Endothelial cell of umbilical vein (primary cell): ENCODE measurements around the gene SLC6A7. TPM values are rescaled to one million over a fixed set of nuclear protein-coding genes. Genes with fewer than 3 reads are reported as not detected.

ENCODE experiments used
- BruUV-seq: library from RNA; stranded (reverse); fragments of 400-500 nt; replicated peaks from 2 replicates; lab custom pipeline; 2021; lab: Mats Ljungman, UMichigan
- CTCF ChIA-PET: fragments of 300-600, 350-600 bp; sonication (Branson Sonifier 250); formaldehyde crosslinking; loops from one replicate; lab custom pipeline; 2021; ENCODE audit warnings: antibody characterized with exemption, inconsistent platforms; lab: Charles Lee
- POLR2A ChIA-PET: fragments of 300-600, 350-600 bp; sonication (Branson Sonifier 250); formaldehyde crosslinking; loops from one replicate; lab custom pipeline; 2021; ENCODE audit warnings: antibody characterized with exemption, inconsistent platforms; lab: Charles Lee
- DNase-seq: peaks from one replicate; pipeline ENCODE4 v3.0.0-alpha.2; 2011; ENCODE audit warnings: low read depth, low spot score
- FAIRE-seq: peaks from 2 replicates; lab custom pipeline; 2011; peaks lifted over from hg19 to GRCh38; lab: Jason Lieb, UNC
- H2AFZ ChIP-seq: 2 replicates; pipeline ENCODE4 v1.6.0; 2012; ENCODE audit warnings: low read depth, low read length, control low read depth, inconsistent platforms
- H3K27ac ChIP-seq: 2 replicates; pipeline ENCODE4 v1.5.1; 2011; ENCODE audit warnings: low read depth, mild to moderate bottlenecking, control low read depth, low read length, moderate library complexity; ENCODE audit not compliant: insufficient read depth
- H3K27me3 ChIP-seq, 2 experiments: 2 replicates each; pipeline versions ENCODE4 v1.6.0 to v1.6.1; 2011; ENCODE audit warnings: low read length in 2 of 2, mixed read lengths in 1 of 2; ENCODE audit not compliant: control insufficient read depth in 2 of 2, insufficient read depth in 2 of 2
- H3K36me3 ChIP-seq, 2 experiments: 2 replicates in 1 of 2; 3 replicates in 1 of 2; pipeline ENCODE4 v1.5.1; 2011; ENCODE audit warnings: low read length in 2 of 2, mild to moderate bottlenecking in 1 of 2, moderate library complexity in 1 of 2; ENCODE audit not compliant: control insufficient read depth in 2 of 2, insufficient read depth in 2 of 2; ENCODE audit errors: extremely low read depth in 1 of 2
- H3K4me1 ChIP-seq: 3 replicates; pipeline ENCODE4 v1.5.1; 2011; ENCODE audit warnings: mild to moderate bottlenecking, low read length; ENCODE audit not compliant: control insufficient read depth, insufficient read depth; ENCODE audit errors: extremely low read depth
- H3K4me2 ChIP-seq: 2 replicates; pipeline ENCODE4 v1.6.1; 2011; ENCODE audit warnings: low read length, control low read depth, mixed read lengths; ENCODE audit not compliant: insufficient read depth
- H3K4me3 ChIP-seq, 3 experiments: fragments of 200-600 bp in 1 of 3; sonication (generic), shearing (Covaris generic) in 1 of 3; replicated peaks in 1 of 3; 2 replicates each; pipeline ENCODE4 v1.5.1; 2011 to 2016; ENCODE audit warnings: control low read depth in 3 of 3, low read length in 3 of 3, mild to moderate bottlenecking in 2 of 3, inconsistent platforms in 1 of 3, low read depth in 1 of 3, moderate library complexity in 1 of 3; ENCODE audit not compliant: insufficient read depth in 1 of 3
- H3K79me2 ChIP-seq: 2 replicates; pipeline ENCODE4 v1.6.0; 2012; ENCODE audit warnings: low read length, inconsistent platforms; ENCODE audit not compliant: control insufficient read depth, insufficient read depth
- H3K9ac ChIP-seq: replicated peaks from 2 replicates; pipeline ENCODE3; 2011; ENCODE audit warnings: low read length, control low read depth; ENCODE audit not compliant: insufficient read depth; ENCODE audit errors: extremely low read depth
- H3K9me1 ChIP-seq: replicated peaks from 3 replicates; pipeline ENCODE4 v1.6.0; 2011; ENCODE audit warnings: mild to moderate bottlenecking, low read length; ENCODE audit not compliant: control insufficient read depth, insufficient read depth; ENCODE audit errors: extremely low read depth
- H3K9me3 ChIP-seq: replicated peaks from 2 replicates; pipeline ENCODE4 v1.5.1; 2012; ENCODE audit warnings: low read length, inconsistent platforms; ENCODE audit not compliant: control insufficient read depth, insufficient read depth
- H4K20me1 ChIP-seq: replicated peaks from 2 replicates; pipeline ENCODE3; 2011; ENCODE audit warnings: mild to moderate bottlenecking, low read length; ENCODE audit not compliant: control insufficient read depth, insufficient read depth; ENCODE audit errors: extremely low read depth
- CTCF ChIP-seq, 2 donors: IDR thresholded peaks; 1 replicate in 1 of 2; 2 replicates in 1 of 2; pipeline ENCODE4 v1.5.1; 2011; ENCODE audit warnings: low read length in 2 of 2, mild to moderate bottlenecking in 2 of 2, moderate library complexity in 2 of 2, control low read depth in 1 of 2, inconsistent platforms in 1 of 2, low read depth in 1 of 2; ENCODE audit not compliant: insufficient read depth in 1 of 2; ENCODE audit errors: extremely low read depth in 1 of 2
- EZH2 ChIP-seq: IDR thresholded peaks from 2 replicates; pipeline ENCODE4 v1.6.1; 2012; ENCODE audit warnings: borderline replicate concordance, low read depth, mild to moderate bottlenecking, moderate library complexity, low read length, inconsistent platforms; ENCODE audit not compliant: severe bottlenecking
- FOS ChIP-seq: IDR thresholded peaks from 2 replicates; pipeline ENCODE4 v1.6.1; 2011; ENCODE audit warnings: mild to moderate bottlenecking, low read length, moderate library complexity, borderline replicate concordance; ENCODE audit not compliant: insufficient read depth
- GATA2 ChIP-seq: IDR thresholded peaks from 2 replicates; pipeline ENCODE4 v1.7.0; 2011; ENCODE audit warnings: low read depth, mild to moderate bottlenecking, moderate library complexity, mixed read lengths, low read length; ENCODE audit not compliant: insufficient read length, insufficient read depth
- JUN ChIP-seq: IDR thresholded peaks from 2 replicates; pipeline ENCODE4 v1.6.1; 2011; ENCODE audit warnings: borderline replicate concordance, low read depth; ENCODE audit not compliant: insufficient read length, insufficient read depth
- MYC ChIP-seq: IDR thresholded peaks from one replicate; pipeline ENCODE4 v1.6.1; 2011; ENCODE audit warnings: mild to moderate bottlenecking, low read depth, low read length
- POLR2A ChIP-seq: IDR thresholded peaks from 2 replicates; pipeline ENCODE4 v1.6.1; 2012; ENCODE audit warnings: low read depth, mild to moderate bottlenecking, control low read depth, low read length
- POLR2AphosphoS5 ChIP-seq: IDR thresholded peaks from 2 replicates; pipeline ENCODE4 v1.6.1; 2012; ENCODE audit warnings: low read depth, mild to moderate bottlenecking, control low read depth, low read length, moderate library complexity; ENCODE audit not compliant: insufficient read depth
- dilution Hi-C: fragments of 300-500 bp; cut with MboI; formaldehyde crosslinking; loops from one replicate; pipeline ENCODE4 v1.15.0; 2019; ENCODE audit warnings: low sequenced_read_pairs; ENCODE audit not compliant: extremely low pct_ligation_motif_present
- intact Hi-C: fragments of 100-400 bp; cut with micrococcal nuclease; formaldehyde crosslinking; loops from one replicate; pipeline ENCODE4 v1.10.0; 2022
- polyA plus RNA-seq, 4 experiments: library from polyadenylated mRNA; depleted of rRNA in 3 of 4; stranded (reverse) in 3 of 4; unstranded in 1 of 4; fragments of >200 nt; gene quantifications; 2 replicates each; pipeline versions ENCODE4 v1.2.1 to v1.2.3, GENCODE V29; 2011 to 2012; ENCODE audit warnings: missing spikeins in 1 of 4
- total RNA-seq: library from RNA; stranded (reverse); gene quantifications from 2 replicates; pipeline ENCODE4 v1.2.3, GENCODE V29; 2021
- TF ChIP-seq, protein P1 (sequence below): IDR thresholded peaks from 2 replicates; pipeline ENCODE4 v1.6.1; 2011; ENCODE audit not compliant: insufficient read depth, insufficient read length

SLC6A7 gene
- total and polyA plus RNA-seq, 2 donors (not counting 3 experiments of a cell fraction or from before 2014, with no cell fraction given) = not detected

DNA sequence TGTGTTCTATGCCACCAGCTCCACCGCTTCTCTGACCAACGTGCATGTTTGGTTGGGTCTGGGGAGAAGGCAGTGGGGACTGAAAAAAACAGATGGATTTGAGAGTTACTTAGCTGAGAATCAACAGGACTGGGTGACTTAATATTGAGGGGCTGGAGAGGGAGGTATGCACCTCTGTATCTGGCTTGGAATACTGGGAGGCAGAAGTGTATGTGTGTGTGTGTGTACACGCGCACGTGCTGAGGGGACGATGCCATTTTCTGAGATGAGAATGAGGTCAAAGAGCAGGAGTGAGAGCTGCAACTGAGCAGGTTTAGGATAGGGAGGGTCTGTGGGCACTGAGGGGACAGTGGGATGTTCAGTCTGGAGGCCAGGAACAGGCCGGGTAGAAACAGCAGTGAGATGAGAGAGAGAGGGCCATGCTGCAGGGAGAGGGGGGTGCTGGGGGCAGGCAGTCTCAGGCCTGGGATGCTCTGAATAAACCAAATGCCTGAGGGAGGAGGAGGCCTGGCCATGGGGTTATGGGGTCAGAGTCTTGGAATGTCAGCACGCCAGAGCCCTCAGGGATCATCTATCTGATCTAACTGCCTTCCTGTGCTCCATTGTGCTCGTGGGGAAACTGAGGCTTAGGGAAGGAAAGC lies 48.2 kb upstream of the SLC6A7 start:
- H3K4me3 ChIP-seq = no peak overlapping the region
- H3K27me3 ChIP-seq = no peaks in the 10 kb centered on the region
- H3K36me3 ChIP-seq = no peaks in the 10 kb centered on the region
- no peaks in the 10 kb centered on the region for H3K79me2 ChIP-seq
- TF ChIP-seq POLR2A (no peak), MYC (no peak), FOS (no peak), POLR2AphosphoS5 (no peak), GATA2 (no peak), JUN (no peak), CTCF (IDR thresholded peaks at IDR 0.05; ENCODE audit: extremely low read depth in 1 of 2, insufficient read depth in 1 of 2, low read depth in 1 of 2, low read length in 2 of 2) (no peak), EZH2 (no peak)
- TF ChIP-seq, protein P1, sequence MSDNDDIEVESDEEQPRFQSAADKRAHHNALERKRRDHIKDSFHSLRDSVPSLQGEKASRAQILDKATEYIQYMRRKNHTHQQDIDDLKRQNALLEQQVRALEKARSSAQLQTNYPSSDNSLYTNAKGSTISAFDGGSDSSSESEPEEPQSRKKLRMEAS = no peak
- no peak for DNase-seq
- dilution Hi-C loops = no loop called here
- no peaks in the 10 kb centered on the region for H4K20me1 ChIP-seq
- no peak for FAIRE-seq
- no peak overlapping the region for H3K4me2 ChIP-seq
- H3K4me1 ChIP-seq = peaks cover 17% of the 10 kb centered on the region
- CTCF ChIA-PET = no interaction called here
- no peak overlapping the region for H3K27ac ChIP-seq
- BruUV-seq = no TSS peak
- no peaks in the 10 kb centered on the region for H3K9me3 ChIP-seq
- H3K9me1 ChIP-seq = no peaks in the 10 kb centered on the region
- POLR2A ChIA-PET = no interaction called here
- H2AFZ ChIP-seq = no peak overlapping the region
- intact Hi-C loops = no loop called here
- no peak overlapping the region for H3K9ac ChIP-seq
